GM21723 (cell line): ENCODE results near the gene ADGRV1.
"Not testable (repeated sequence)": the region's sequence is repeated elsewhere in the genome, so short reads cannot be mapped to it uniquely, and the experiment has no call there.

Source experiments
- ATAC-seq: cut with Tn5 transposase; IDR thresholded peaks from one replicate; pipeline ENCODE4 v1.9.1; 2021; ENCODE audit warnings: mild to moderate bottlenecking, moderate library complexity; ENCODE audit not compliant: unreplicated experiment

Gene ADGRV1

GRCh38 chr5:90709323-90710155, 150.9 kb downstream of the ADGRV1 start:
- ATAC-seq = peak; percentile 79

DNA sequence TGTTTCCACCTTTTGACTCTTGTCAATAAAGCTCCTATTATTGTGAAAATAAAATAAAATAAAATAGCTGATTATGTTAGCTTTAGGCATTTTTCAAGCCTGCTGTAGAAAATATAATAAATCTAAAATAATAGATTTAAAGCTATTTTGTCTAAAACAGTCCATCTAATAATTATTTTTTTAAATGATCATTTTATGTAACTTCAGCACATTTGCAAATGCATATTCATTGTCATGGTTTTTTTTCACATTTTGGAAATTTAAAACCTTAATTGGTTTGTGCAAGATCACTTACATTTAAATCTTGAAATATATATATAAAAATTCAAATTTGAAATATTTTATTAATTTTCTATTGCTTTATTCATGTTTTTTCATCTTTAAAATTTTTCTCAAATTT, 159.8 kb downstream of the ADGRV1 start:
- ATAC-seq = no peak

DNA sequence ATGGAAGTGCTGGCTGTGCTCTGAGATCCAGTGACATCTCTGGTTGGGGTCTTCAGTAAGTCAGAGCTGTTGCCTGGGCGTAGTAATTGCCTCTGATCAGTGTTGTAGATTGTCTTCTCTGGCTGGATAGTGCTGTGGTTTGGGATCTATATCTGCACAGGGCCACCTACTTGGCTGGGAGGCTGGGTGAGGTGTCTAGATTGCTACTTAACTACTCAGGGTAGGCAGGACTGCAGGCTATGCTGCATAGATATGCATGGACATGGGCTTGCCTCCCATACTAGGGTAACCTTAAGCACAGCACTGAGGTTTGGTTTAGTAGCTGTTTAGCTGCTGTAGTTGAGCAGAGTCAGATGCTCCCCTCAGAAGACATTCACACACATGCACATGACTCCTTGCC, 181.0 kb downstream of the ADGRV1 start:
- ATAC-seq = no peak

DNA sequence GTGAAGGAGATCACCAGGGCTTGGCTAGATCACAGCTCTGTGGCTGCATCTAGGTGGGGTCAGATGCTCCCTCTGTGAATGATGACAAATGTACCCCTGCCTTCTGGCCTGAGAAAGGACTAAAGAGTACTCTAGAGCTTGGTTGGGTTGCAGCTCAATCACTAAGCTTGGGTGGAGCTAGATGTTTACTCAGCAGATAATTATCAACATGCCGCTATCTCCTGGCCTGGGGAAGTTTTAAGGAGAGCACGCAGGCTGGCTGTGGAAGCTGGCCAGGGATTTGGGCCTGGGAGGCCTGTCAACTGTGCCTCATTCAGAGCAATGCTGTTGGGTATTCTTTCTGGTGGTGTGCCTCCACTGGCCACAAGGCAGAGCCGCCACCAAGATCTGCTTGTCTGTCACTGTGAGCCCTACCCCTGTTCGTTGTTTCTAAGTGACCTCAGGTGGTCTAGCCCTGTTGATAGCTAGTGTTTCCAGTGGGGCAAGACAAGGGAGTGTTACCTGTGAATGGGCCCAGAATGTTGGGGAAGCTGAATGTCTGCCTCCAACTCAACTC, 181.7 kb downstream of the ADGRV1 start:
- no peak for ATAC-seq

- no peak for ATAC-seq
Measured at GRCh38 chr5:90741022-90741564, 182.5 kb downstream of the ADGRV1 start.

GRCh38 chr5:90746119-90746518, 187.5 kb downstream of the ADGRV1 start:
- ATAC-seq = no peak

GRCh38 chr5:90747175-90747574, 188.6 kb downstream of the ADGRV1 start:
- ATAC-seq = no peak

DNA sequence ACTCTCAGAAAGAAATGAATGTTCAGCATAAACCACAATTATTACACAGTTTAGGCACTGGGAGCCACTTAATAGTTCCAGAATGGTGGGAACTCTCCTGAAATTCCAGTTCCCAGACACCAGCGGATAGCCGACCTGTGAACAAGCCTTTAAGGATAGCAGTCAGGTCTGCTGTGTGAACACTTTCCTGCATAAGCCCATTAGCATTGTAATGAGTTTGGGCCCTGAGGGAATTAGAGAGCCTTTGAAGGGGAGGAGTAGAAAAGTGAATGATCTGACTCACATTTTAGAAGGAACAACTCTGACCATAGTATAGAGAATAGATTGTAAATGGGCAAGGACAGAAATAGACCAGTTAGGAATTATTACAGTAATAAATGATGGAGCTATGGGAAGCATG, 189.1 kb downstream of the ADGRV1 start:
- ATAC-seq = no peak

GRCh38 chr5:90759119-90759518, 200.5 kb downstream of the ADGRV1 start:
- ATAC-seq = no peak

- ATAC-seq = no peak
Measured at GRCh38 chr5:90767710-90768109, 209.1 kb downstream of the ADGRV1 start.

DNA sequence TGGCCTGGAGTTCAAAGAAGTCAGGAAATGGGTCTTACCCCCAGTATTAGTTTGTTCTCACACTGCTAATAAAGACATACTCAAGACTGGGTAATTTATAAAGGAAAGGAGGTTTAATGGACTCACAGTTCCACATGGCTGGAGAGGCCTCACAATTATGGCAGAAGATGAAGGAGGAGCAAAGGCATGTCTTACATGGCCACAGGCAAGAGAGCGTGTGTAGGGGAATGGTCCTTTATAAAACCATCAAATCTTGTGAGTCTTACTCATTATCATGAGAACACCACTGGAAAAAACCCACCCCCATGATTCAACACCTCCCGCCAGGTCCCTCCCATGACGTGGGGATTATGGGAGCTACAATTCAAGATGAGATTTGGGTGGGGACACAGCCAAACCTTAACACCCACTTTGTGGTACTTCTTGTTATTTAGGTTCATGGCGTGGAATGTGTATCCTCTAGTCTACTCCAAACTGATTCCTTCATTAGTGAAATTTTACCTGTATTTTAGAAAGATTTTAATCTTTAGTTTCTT, 211.5 kb downstream of the ADGRV1 start:
- ATAC-seq = not testable (repeated sequence)

DNA sequence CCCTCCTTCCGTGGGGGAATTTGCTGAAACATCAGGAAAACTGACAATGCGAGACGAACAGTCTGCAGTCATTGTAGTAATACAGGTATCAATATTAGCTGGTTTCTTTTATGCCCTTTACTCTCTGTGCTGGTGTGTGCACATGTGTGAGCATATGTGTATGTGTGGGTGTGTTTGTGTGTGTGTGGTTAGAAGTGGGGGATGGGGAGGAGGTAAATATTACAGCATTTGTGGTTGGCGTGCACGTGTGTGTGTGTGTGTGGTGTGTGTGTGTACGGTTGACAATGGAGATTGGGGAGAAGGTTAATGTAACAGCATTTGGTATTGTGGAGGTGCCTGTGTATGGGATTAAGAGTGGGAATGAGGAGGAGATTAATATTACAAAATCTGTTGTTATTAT, 219.4 kb downstream of the ADGRV1 start:
- no peak for ATAC-seq

- peak; percentile 96 for ATAC-seq
Measured at GRCh38 chr5:90783460-90784333, 225.1 kb downstream of the ADGRV1 start.

DNA sequence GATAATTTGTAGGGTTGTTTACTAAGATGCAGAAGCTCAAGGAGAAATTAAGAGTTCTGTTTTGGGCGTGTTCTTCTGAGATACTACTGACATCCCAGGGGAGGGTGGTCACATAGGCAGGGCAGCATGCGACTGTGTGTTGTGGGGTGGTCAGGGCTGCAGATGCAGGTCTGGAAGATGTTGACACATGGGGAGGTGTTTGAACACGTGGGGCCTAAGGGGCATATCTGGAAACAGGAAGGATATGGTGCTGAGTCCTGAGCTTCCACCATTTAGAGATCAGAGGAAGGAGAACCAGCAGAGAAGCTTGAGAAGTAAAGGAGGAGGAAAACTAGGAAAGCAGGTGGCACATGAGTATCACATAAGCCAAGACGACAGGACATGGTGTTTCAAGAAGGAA, 228.2 kb downstream of the ADGRV1 start:
- ATAC-seq = no peak

- ATAC-seq = no peak
Measured at GRCh38 chr5:90792725-90793124, 234.1 kb downstream of the ADGRV1 start.

DNA sequence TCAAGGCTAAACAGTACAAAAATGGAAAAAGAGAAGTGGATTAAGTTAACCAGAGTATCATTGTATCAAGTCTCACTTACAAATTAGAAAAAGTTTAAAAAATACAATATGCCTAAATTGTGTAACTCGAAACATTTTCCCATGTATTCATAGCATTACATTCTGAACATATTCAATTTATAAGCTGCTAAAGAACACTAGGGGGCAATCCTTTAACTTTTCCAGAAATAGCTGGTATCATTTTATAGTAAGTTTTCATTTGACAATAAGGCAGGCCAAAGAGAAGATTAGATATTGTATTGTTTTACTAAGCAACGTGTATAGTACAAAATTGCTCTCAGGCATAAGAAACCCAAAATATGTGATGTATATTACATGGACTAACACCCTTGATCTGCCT, 234.6 kb downstream of the ADGRV1 start:
- ATAC-seq = no peak

DNA sequence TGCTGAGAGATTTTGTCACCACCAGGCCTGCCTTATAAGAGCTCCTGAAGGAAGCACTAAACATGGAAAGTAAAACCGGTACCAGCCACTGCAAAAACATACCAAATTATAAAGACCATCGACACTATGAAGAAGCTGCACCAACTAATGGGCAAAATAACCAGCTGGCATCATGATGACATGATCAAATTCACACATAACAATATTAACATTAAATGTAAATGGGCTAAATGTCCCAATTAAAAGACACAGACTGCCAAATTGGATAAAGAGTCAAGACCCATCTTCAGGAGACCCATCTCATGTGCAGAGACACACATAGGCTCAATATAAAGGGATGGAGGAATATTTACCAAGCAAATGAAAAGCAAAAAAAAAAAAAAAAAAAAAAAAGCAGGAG, 238.3 kb downstream of the ADGRV1 start:
- ATAC-seq = not testable (repeated sequence)

GRCh38 chr5:90800082-90800481, 241.5 kb downstream of the ADGRV1 start:
- ATAC-seq = not testable (repeated sequence)

GRCh38 chr5:90800515-90800914, 241.9 kb downstream of the ADGRV1 start:
- ATAC-seq = not testable (repeated sequence)

DNA sequence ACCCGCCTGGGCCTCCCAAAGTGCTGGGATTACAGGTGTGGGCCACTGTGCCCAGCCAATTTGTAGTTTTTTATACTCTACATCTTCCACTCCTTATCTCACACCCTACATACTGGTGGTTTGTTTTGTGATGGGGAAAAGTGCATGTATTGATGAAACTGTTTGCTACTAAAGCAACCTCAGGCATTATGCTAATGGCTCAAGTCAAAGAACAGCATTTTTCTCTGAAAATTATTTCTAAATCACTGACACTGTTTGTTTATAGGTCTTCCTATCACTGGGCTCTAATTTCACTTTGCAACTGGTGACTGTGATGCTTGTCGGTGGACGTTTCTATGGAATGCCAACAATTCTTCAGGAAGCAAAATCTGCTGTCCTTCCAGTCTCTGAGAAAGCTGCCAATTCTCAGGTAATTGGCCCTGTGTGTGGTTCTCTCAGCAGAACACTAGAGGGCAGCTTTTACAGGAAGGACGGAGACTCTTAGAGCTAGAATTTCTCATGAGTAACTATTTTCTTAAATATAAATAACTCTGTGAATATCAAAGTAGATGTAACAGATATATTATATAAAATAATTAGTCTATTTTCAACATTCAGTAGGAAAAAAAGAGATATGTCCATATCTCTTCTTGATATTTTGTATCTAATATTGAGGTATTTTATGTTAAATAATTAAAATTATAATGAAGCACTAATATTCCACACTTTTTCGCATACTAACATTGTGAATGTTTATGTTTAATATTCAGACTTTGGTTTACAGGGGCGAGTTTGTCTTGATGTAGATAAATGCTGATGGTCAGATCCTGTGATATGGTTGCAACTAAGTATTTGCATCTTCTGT, 244.1 kb downstream of the ADGRV1 start:
- peak; percentile 77 for ATAC-seq
